ENCODE results near the gene RAB26. TPM values are rescaled to one million over a fixed set of nuclear protein-coding genes. Genes with fewer than 3 reads are reported as not detected.
"Not testable (repeated sequence)": the region's sequence is repeated elsewhere in the genome, so short reads cannot be mapped to it uniquely, and the experiment has no call there.

RAB26 gene
- total RNA-seq, 4 donors from 2014 or later, result 17.9 to 33.8 (median 24.3) TPM

DNA sequence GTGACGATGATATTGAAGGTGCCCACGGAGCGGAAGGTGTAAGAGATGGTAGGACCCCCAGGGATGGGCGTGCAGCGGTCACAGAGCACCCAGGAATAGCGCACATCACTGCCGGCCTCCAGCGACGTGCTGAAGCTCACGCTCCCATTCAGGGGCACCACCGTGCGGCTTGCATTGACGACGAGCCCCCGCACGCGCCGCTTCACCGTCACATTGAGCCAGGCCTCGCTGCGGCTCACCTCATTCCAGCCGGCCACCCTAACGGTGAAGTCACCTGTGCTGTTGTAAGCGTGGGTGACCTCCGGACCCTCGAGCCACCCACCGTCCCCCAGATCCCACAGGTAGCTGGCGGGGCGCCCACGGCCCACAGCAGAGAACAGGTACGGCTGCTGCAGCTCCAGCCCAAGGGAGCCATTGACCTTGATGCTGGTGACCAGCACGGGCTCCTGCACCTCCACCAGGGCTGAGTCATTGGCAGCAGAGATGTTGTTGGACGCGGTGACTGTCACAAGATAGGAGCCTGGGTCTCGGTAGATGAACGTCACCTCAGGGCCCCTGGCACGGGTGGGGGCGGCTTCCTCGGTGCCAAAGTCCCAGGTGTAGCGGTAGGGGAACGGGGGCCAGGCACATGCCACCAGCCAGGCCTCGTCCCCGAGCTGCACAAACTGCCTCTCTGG lies 38.0 kb upstream of the RAB26 start:
- not testable (repeated sequence) for H3K4me3 ChIP-seq, H3K4me1 ChIP-seq, DNase-seq, H3K9me3 ChIP-seq, H3K27ac ChIP-seq, H3K27me3 ChIP-seq
- H3K36me3 ChIP-seq, result peaks cover 0 to 83% (median 0%) of the 10 kb centered on the region in 3 donors

DNA sequence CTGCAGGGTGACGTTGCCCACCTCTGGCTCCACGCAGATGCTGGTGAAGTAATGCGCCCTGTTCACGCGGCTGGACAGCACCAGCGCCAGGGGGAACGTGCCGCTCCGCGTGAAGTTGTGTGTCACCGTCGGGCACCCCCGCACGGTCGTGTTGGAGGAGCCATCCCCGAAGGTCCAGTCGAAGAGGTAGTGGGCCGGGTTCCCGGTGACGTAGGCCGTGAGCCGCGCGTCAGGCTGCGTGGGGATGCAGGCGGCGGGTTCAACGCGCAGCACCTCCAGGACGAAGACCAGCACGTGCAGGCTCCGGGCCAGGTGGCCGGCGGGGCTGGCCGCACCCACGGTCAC lies 37.4 kb upstream of the RAB26 start:
- not testable (repeated sequence) for DNase-seq, H3K27ac ChIP-seq, H3K9me3 ChIP-seq, H3K4me3 ChIP-seq, H3K4me1 ChIP-seq, H3K27me3 ChIP-seq
- H3K36me3 ChIP-seq, result peaks cover 0 to 78% (median 0%) of the 10 kb centered on the region in 3 donors

DNA sequence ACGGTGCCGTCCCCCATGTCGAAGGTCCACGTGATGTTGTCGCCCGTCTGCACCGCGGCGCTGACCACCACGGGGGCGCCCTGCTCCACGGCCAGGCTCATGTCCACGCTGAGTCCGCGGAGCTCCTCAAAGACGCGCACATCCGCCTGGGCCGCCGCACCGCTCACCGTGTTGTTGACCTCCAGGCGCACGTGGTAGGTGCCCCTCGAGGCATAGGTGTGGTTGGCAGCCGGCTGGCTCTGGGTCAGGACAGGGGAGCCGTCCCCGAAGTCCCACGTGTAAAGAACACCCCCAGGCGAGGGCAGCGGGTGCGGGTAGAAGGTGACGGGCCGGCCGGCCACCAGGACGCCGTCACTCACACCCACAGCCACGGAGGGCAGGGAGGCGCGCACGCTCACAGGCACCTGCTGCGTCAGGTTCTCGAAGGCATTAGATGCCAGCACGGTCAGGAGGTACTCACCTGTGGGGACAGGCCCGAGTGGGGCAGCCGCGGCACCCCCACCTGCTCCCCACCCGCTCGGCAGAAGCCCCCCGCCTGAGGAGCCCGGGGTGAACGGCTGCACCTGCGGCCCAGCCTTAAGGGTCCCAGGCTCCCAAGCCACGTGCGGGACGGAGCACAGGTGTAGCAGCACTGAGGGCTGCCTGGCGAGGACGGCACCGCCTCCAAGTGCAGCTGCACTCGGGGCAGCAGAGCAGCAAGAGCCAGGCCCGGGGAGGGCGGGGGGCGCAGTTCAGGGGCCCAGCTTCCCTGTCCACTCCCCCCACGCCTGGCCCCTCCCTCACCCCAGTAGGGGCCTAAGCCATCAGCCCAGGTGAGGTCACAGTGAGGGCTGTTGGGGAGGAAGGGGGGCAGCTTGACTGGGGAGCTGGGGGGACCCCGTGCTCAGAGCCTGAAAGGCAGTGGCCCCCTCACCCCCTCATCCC lies 36.8 kb upstream of the RAB26 start:
- H3K36me3 ChIP-seq, result peaks cover 0 to 73% (median 0%) of the 10 kb centered on the region in 3 donors
- not testable (repeated sequence) for H3K4me3 ChIP-seq, DNase-seq, H3K9me3 ChIP-seq, H3K4me1 ChIP-seq, H3K27ac ChIP-seq, H3K27me3 ChIP-seq

DNA sequence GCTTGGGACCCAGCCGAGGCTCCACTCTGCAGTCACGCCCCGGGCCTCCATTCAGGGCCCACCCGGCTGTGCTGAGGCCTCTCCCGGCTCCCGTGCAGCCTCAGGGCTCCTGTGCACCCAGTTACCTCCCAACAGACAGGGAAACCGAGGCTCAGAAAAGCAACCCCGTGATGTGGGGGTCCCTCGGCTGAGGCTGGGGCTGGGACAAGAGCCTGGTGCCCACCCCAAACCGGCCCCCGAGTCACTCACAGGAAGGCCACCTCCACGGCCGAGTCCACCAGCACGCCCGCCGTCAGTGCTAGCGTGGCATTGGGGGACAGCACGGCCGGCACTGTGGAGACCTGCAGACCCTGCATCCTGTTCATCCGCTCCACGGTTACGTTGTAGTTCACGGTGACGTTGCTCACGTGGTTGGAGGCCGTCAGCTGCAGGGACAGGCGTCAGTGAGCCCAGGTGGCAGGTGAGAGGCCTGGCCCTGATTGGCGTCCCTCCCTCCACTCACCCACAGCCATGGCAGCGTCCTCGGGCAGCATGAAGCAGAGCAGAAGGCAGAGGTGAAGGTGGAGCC lies 35.8 kb upstream of the RAB26 start:
- H3K27me3 ChIP-seq, H3K4me3 ChIP-seq, H3K9me3 ChIP-seq, H3K27ac ChIP-seq, DNase-seq: not testable (repeated sequence)
- Histone ChIP-seq H3K36me3 (peaks cover 0 to 69% (median 0%) of the 10 kb centered on the region in 3 donors), H3K4me1 (peaks cover 0 to 12% (median 0%) of the 10 kb centered on the region in 4 donors)

DNA sequence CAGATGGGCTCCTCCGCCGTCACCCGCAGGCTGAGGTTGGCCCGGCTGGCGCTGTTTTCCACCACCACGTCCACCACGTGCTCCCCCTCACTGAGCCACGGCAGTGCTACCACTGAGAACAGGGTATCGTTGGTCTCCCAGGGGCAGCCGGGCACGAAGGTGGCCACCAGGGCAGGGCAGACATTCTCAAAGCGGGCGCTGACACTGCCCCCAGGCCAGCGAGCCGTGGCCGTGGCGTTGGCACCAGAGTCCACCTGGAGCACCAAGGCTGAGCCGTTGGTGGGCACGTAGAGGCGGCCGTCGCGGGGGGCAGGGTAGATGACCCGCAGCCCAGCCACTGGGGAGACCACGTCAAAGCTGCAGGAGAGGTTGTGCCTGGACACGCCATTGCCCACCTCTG lies 34.2 kb upstream of the RAB26 start:
- peaks cover 0 to 55% (median 0%) of the 10 kb centered on the region in 3 donors for H3K36me3 ChIP-seq
- not testable (repeated sequence) for H3K9me3 ChIP-seq, H3K4me3 ChIP-seq

DNA sequence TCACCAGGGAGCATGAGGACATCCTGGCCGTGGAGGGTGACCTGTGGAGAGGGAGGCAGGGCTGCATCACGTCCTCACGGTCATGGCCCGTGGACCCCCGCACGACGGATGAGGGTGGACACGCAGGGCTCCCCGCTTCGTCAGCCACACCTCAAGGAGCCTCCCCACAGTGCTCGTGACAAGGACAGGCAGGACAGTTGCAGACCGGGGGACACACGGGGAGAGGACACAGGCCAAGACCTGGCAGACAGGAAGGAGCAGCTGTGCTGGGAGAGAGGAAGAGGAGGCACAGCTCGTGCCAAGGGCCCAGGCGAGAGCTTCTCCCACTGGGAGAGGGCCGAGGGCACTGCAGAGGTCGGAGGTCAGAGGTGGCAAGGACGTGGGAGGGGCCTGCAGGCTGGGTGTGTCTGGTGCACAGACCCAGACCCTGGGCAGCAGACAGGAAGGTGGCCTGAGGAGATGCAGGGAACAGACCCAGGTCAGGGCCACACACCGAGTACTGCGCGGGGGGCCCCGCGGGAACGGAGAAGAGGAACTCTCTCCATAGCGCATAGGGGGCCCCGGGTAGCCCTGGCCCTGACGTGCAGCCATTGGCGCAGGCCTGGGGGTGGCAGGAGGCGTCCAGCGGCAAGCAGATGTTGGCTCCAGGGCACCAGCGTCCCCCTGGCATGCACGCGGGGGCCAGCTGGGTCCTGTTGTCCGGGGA lies 33.4 kb upstream of the RAB26 start:
- not testable (repeated sequence) for H3K9me3 ChIP-seq, DNase-seq, H3K4me3 ChIP-seq, H3K27me3 ChIP-seq, H3K27ac ChIP-seq
- Histone ChIP-seq H3K4me1 (peaks cover 0 to 12% (median 0%) of the 10 kb centered on the region in 4 donors), H3K36me3 (peaks cover 0 to 48% (median 0%) of the 10 kb centered on the region in 3 donors)

More for the DNA sequence above, 34.2 kb upstream of the RAB26 start:
- not testable (repeated sequence) for H3K27me3 ChIP-seq, H3K27ac ChIP-seq, DNase-seq
- peaks cover 0 to 12% (median 0%) of the 10 kb centered on the region in 4 donors for H3K4me1 ChIP-seq

DNA sequence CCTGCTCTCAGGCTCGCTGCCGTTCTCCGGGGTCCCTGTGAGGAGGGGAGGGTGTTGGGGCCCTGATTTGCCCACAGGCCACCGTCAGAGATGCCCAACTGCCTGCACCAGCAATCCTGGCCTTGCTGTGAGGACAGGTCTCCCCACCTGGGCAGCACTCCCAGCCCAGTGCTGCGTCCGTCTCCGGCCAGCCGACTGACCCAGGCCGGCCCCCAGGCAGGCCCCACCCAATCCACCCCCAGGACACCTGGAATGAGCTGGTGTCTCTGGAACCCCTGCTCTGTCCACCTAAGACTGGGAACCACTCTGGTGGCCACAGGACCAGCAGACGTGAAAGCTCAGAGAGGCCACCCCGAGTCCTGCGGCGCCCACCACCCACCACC lies 32.8 kb upstream of the RAB26 start:
- H3K27ac ChIP-seq, result no peak overlapping the region
- H3K9me3 ChIP-seq, result no peaks in the 10 kb centered on the region
- H3K4me3 ChIP-seq, result no peak overlapping the region
- no peak for TF ChIP-seq POLR2A (IDR thresholded peaks at IDR 0.05)
- TF ChIP-seq, protein P1, sequence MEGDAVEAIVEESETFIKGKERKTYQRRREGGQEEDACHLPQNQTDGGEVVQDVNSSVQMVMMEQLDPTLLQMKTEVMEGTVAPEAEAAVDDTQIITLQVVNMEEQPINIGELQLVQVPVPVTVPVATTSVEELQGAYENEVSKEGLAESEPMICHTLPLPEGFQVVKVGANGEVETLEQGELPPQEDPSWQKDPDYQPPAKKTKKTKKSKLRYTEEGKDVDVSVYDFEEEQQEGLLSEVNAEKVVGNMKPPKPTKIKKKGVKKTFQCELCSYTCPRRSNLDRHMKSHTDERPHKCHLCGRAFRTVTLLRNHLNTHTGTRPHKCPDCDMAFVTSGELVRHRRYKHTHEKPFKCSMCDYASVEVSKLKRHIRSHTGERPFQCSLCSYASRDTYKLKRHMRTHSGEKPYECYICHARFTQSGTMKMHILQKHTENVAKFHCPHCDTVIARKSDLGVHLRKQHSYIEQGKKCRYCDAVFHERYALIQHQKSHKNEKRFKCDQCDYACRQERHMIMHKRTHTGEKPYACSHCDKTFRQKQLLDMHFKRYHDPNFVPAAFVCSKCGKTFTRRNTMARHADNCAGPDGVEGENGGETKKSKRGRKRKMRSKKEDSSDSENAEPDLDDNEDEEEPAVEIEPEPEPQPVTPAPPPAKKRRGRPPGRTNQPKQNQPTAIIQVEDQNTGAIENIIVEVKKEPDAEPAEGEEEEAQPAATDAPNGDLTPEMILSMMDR (IDR thresholded peaks at IDR 0.05), result no peak
- peaks cover 0 to 12% (median 0%) of the 10 kb centered on the region in 4 donors for H3K4me1 ChIP-seq
- peaks cover 0 to 43% (median 0%) of the 10 kb centered on the region in 3 donors for H3K36me3 ChIP-seq
- H3K27me3 ChIP-seq, result no peaks in the 10 kb centered on the region
- no peak for DNase-seq

DNA sequence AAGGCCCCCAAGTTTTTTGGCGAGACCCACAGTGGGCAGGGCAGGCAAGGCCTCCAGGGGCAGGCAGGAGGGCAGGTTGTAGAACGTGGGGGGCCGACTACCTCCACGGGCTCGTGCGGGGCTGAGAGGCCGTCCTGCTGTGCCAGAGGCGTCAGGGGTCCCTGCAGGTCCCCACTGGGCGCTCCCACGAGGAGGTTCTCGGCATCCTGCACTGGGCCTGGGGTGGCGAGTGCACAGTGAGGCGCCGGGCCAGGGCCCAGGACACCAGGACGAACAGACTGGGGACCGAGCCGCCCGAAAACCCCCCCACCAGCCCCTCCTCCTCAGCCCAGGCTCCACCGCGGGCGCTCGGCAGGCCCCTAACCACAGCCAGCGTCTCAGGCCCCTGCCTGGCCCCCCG lies 32.0 kb upstream of the RAB26 start:
- H3K4me3 ChIP-seq, H3K9me3 ChIP-seq, H3K27ac ChIP-seq, H3K27me3 ChIP-seq, DNase-seq: not testable (repeated sequence)
- peaks cover 0 to 12% (median 0%) of the 10 kb centered on the region in 4 donors for H3K4me1 ChIP-seq
- peaks cover 0 to 34% (median 0%) of the 10 kb centered on the region in 3 donors for H3K36me3 ChIP-seq

DNA sequence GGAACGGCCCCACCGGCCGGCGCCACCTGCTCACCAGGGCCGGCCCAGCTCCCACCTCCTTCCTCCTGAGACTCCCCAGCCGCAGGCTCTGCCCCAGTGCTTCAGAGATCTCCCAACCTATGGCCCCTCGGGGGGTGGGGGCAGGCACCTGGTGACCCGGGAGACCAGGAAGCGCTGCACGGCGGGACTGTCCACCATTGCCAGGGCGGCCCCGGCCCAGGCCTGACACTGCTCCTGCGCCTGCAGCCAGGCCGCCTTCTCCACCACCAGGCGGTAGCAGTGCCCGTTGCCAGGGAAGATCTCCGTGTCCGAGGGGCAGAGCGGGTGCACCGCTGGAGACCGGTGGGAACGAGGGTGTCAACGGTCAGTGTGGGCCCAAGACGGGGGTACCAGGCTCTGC lies 31.1 kb upstream of the RAB26 start:
- Histone ChIP-seq H3K4me1 (peaks cover 0 to 13% (median 0%) of the 10 kb centered on the region in 4 donors), H3K36me3 (peaks cover 0 to 25% (median 0%) of the 10 kb centered on the region in 3 donors)
- not testable (repeated sequence) for H3K27ac ChIP-seq, H3K4me3 ChIP-seq, H3K9me3 ChIP-seq, DNase-seq, H3K27me3 ChIP-seq

DNA sequence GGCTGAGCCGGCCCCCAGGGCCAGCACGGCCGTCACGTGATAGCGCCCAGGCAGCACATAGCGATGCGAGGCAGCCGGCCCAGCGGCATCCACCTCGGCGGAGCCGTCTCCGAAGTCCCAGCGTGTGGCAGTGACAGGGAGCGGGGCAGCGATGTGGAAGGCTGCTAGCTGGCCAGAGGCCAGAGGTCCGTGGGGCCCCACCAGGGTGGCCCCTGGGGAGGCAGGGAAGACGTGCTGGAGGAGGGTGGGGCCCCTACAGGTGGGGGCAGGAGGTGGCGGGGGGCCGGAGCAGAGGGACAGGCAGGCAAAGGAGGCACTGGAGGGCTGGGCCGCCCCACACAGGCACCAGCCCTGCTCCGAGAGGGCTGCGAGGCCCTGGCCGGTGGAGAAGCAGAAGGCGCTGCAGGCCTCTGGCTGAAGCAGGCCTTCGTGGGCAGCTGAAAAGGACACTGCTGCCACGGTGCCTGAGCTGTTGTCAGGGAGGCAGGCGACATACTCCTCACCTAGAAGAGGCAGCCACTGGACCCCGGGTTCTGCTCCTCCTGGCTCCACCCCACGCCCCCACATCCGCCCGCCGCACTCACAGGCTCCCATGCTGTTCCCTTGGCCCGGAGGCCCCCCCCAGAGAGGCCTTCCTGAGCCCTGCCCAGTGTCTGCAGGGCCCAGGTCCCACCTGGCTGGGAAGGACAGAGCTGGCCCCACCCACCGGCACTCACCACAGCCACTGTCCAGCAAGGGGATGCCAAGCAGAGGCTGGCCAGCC lies 30.3 kb upstream of the RAB26 start:
- not testable (repeated sequence) for DNase-seq, H3K27ac ChIP-seq
- peaks cover 0 to 21% (median 0%) of the 10 kb centered on the region in 4 donors for H3K4me1 ChIP-seq

More for the DNA sequence above, 30.3 kb upstream of the RAB26 start:
- not testable (repeated sequence) for H3K4me3 ChIP-seq, H3K9me3 ChIP-seq, H3K27me3 ChIP-seq
- peaks cover 0 to 20% (median 0%) of the 10 kb centered on the region in 3 donors for H3K36me3 ChIP-seq
